CD8-positive, alpha-beta memory T cell (primary cell): Measurements from ENCODE around the gene FAXDC2. TPM values are rescaled to one million over a fixed set of nuclear protein-coding genes. Genes with fewer than 3 reads are reported as not detected.

Experiments
- CTCF ChIA-PET: fragments of 350-600 bp; sonication (Branson Sonifier 250); formaldehyde crosslinking; loops from one replicate; lab custom pipeline; 2021; ENCODE audit warnings: antibody characterized with exemption; lab: Charles Lee
- POLR2A ChIA-PET: fragments of 350-600 bp; sonication (Branson Sonifier 250); formaldehyde crosslinking; loops from one replicate; lab custom pipeline; 2021; ENCODE audit warnings: antibody characterized with exemption; lab: Charles Lee
- DNase-seq, 5 donors: peaks; one replicate each; pipeline versions ENCODE4 v3.0.0 to v3.0.0-alpha.2; 2020 to 2022; ENCODE audit warnings: mixed read lengths in 1 of 5
- H3K27ac ChIP-seq: one replicate; pipeline ENCODE4 v1.7.0; 2013; ENCODE audit warnings: low read depth, mild to moderate bottlenecking, low read length, moderate library complexity
- H3K27me3 ChIP-seq: 2 replicates; pipeline ENCODE4 v1.7.0; 2013; ENCODE audit warnings: low read length, mild to moderate bottlenecking; ENCODE audit not compliant: insufficient read depth, poor library complexity, severe bottlenecking
- H3K36me3 ChIP-seq: 2 replicates; pipeline ENCODE4 v1.7.0; 2013; ENCODE audit warnings: mild to moderate bottlenecking, low read length, moderate library complexity; ENCODE audit not compliant: insufficient read depth
- H3K4me1 ChIP-seq: 2 replicates; pipeline ENCODE4 v1.7.0; 2013; ENCODE audit warnings: mild to moderate bottlenecking, low read length, moderate library complexity; ENCODE audit not compliant: insufficient read depth
- H3K4me3 ChIP-seq: 2 replicates; pipeline ENCODE4 v1.7.0; 2013; ENCODE audit warnings: mild to moderate bottlenecking, low read length
- H3K9me3 ChIP-seq: 2 replicates; pipeline ENCODE4 v1.7.0; 2013; ENCODE audit warnings: mild to moderate bottlenecking, low read length
- H3K27ac Mint-ChIP-seq, 8 donors: one replicate each; pipeline ENCODE4 v1.8.0; 2020 to 2021; ENCODE audit warnings: mixed read lengths in 8 of 8, mild to moderate bottlenecking in 6 of 8, inconsistent platforms in 3 of 8, moderate library complexity in 3 of 8
- H3K27me3 Mint-ChIP-seq, 2 donors: one replicate each; pipeline ENCODE4 v1.8.0; 2020 to 2021; ENCODE audit warnings: mixed read lengths in 2 of 2, mild to moderate bottlenecking in 1 of 2, moderate library complexity in 1 of 2
- H3K36me3 Mint-ChIP-seq, 3 donors: one replicate each; pipeline ENCODE4 v1.8.0; 2020 to 2021; ENCODE audit warnings: mixed read lengths in 3 of 3, inconsistent platforms in 1 of 3, mild to moderate bottlenecking in 1 of 3
- H3K4me1 Mint-ChIP-seq, 3 donors: one replicate each; pipeline ENCODE4 v1.8.0; 2020 to 2021; ENCODE audit warnings: mixed read lengths in 3 of 3, inconsistent platforms in 1 of 3, mild to moderate bottlenecking in 1 of 3
- H3K4me3 Mint-ChIP-seq, 7 donors: one replicate each; pipeline ENCODE4 v1.8.0; 2020 to 2021; ENCODE audit warnings: mixed read lengths in 7 of 7, mild to moderate bottlenecking in 6 of 7, moderate library complexity in 4 of 7, inconsistent platforms in 2 of 7
- H3K9me3 Mint-ChIP-seq, 5 donors: one replicate each; pipeline ENCODE4 v1.8.0; 2020 to 2022; ENCODE audit warnings: mixed read lengths in 5 of 5, mild to moderate bottlenecking in 3 of 5, moderate library complexity in 2 of 5, inconsistent platforms in 1 of 5
- polyA plus RNA-seq: library from polyadenylated mRNA; unstranded; fragments of 300-500 nt; fragmentation: Illumina TruSeq; gene quantifications from one replicate; pipeline ENCODE4 v1.2.3, GENCODE V29; 2021
- total RNA-seq, 2 experiments: library from RNA; stranded (reverse); gene quantifications; one replicate each; pipeline ENCODE4 v1.2.3, GENCODE V29; 2021

FAXDC2 gene
- total and polyA plus RNA-seq, 3 experiments from 2014 or later, result 0.18 to 1.0 TPM; not detected in 1

DNA sequence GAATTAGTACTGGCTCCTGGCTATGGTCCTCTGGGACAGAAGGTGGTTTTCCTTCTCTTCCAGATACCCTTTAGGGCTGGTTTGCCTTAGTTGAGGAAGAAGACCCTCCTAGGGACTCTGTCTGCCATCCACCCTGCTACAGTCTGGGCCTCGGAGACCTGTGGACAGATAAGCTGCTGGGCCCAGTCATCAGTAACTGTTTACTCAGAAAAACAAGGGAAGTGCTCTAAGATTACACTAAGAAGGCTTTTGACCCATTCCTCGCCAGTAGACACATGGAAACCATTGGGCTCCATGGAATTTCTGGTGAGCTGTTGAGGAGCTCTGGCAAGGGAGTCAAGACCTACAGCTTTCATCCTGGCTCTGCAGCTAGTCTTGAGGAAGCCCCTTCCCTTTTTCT, 64.0 kb downstream of the FAXDC2 start:
- peaks cover 70% of the 10 kb centered on the region for H3K4me1 ChIP-seq
- no peak overlapping the region for H3K4me3 ChIP-seq
- H3K36me3 ChIP-seq, result no peaks in the 10 kb centered on the region
- H3K36me3 Mint-ChIP-seq, result peaks cover 0 to 18% (median 0%) of the 10 kb centered on the region in 3 donors
- POLR2A ChIA-PET, result no interaction called here
- CTCF ChIA-PET, result no interaction called here
- peak overlapping the region; percentile 11 for H3K27ac ChIP-seq
- no peaks in the 10 kb centered on the region for H3K27me3 Mint-ChIP-seq
- H3K27me3 ChIP-seq, result no peaks in the 10 kb centered on the region
- no peaks in the 10 kb centered on the region for H3K9me3 Mint-ChIP-seq
- H3K4me3 Mint-ChIP-seq, result peak overlapping the region in 2 of 7 donors; percentile 50 to 53
- peak overlapping the region in 7 of 8 donors; percentile 9 to 85 (median 51) for H3K27ac Mint-ChIP-seq
- peaks cover 71 to 82% (median 72%) of the 10 kb centered on the region in 3 donors for H3K4me1 Mint-ChIP-seq
- no peak for DNase-seq
- H3K9me3 ChIP-seq, result no peaks in the 10 kb centered on the region

- peak overlapping the region in 4 of 7 donors; percentile 7 to 49 (median 20) for H3K4me3 Mint-ChIP-seq
- CTCF ChIA-PET, result no interaction called here
Observed at GRCh38 chr5:154784856-154785255, 65.5 kb downstream of the FAXDC2 start.

GRCh38 chr5:154783774-154784460, 66.5 kb downstream of the FAXDC2 start:
- H3K9me3 ChIP-seq, result no peaks in the 10 kb centered on the region
- Mint-ChIP-seq H3K27me3 (no peaks in the 10 kb centered on the region), H3K4me1 (peaks cover 82 to 98% (median 92%) of the 10 kb centered on the region in 3 donors), H3K4me3 (peak overlapping the region in 3 of 7 donors; percentile 16 to 32 (median 21)), H3K27ac (peak overlapping the region; percentile 40 to 89 (median 84)), H3K36me3 (peaks cover 0 to 3% (median 0%) of the 10 kb centered on the region in 3 donors), H3K9me3 (no peaks in the 10 kb centered on the region)
- H3K4me3 ChIP-seq, result no peak overlapping the region
- H3K27ac ChIP-seq, result no peak overlapping the region
- H3K27me3 ChIP-seq, result no peaks in the 10 kb centered on the region
- H3K4me1 ChIP-seq, result peaks cover 82% of the 10 kb centered on the region
- POLR2A ChIA-PET, result no interaction called here
- DNase-seq, result no peak
- H3K36me3 ChIP-seq, result no peaks in the 10 kb centered on the region
- CTCF ChIA-PET, result no interaction called here

More at GRCh38 chr5:154784856-154785255, 65.5 kb downstream of the FAXDC2 start:
- no peaks in the 10 kb centered on the region for H3K9me3 ChIP-seq
- peak overlapping the region; percentile 33 to 89 (median 82) for H3K27ac Mint-ChIP-seq
- no peaks in the 10 kb centered on the region for H3K27me3 ChIP-seq
- H3K4me3 ChIP-seq, result no peak overlapping the region
- H3K9me3 Mint-ChIP-seq, result no peaks in the 10 kb centered on the region
- no peaks in the 10 kb centered on the region for H3K36me3 ChIP-seq
- H3K27me3 Mint-ChIP-seq, result no peaks in the 10 kb centered on the region
- peaks cover 80 to 89% (median 84%) of the 10 kb centered on the region in 3 donors for H3K4me1 Mint-ChIP-seq
- no peak overlapping the region for H3K27ac ChIP-seq
- peaks cover 0 to 5% (median 0%) of the 10 kb centered on the region in 3 donors for H3K36me3 Mint-ChIP-seq
- peaks cover 82% of the 10 kb centered on the region for H3K4me1 ChIP-seq
- no peak for DNase-seq
- POLR2A ChIA-PET, result no interaction called here

GRCh38 chr5:154782812-154783592, 67.4 kb downstream of the FAXDC2 start:
- Histone ChIP-seq H3K4me1 (peaks cover 81% of the 10 kb centered on the region), H3K27ac (no peak overlapping the region), H3K4me3 (no peak overlapping the region), H3K36me3 (no peaks in the 10 kb centered on the region), H3K27me3 (no peaks in the 10 kb centered on the region), H3K9me3 (no peaks in the 10 kb centered on the region)
- peak overlapping the region; percentile 12 to 91 (median 84) for H3K27ac Mint-ChIP-seq
- H3K9me3 Mint-ChIP-seq, result no peaks in the 10 kb centered on the region
- ChIA-PET POLR2A (no interaction called here), CTCF (no interaction called here)
- peaks cover 0 to 3% (median 0%) of the 10 kb centered on the region in 3 donors for H3K36me3 Mint-ChIP-seq
- H3K27me3 Mint-ChIP-seq, result no peaks in the 10 kb centered on the region
- peak overlapping the region in 2 of 7 donors; percentile 25 to 37 for H3K4me3 Mint-ChIP-seq
- H3K4me1 Mint-ChIP-seq, result peaks cover 82 to 97% (median 91%) of the 10 kb centered on the region in 3 donors
- no peak for DNase-seq

- Mint-ChIP-seq H3K36me3 (peaks cover 0 to 3% (median 0%) of the 10 kb centered on the region in 3 donors), H3K4me1 (peaks cover 77 to 94% (median 88%) of the 10 kb centered on the region in 3 donors), H3K27me3 (no peaks in the 10 kb centered on the region), H3K9me3 (no peaks in the 10 kb centered on the region), H3K4me3 (peak overlapping the region in 3 of 7 donors; percentile 29 to 60 (median 45)), H3K27ac (peak overlapping the region; percentile 40 to 91 (median 64))
- Histone ChIP-seq H3K36me3 (no peaks in the 10 kb centered on the region), H3K4me1 (peaks cover 74% of the 10 kb centered on the region), H3K27me3 (no peaks in the 10 kb centered on the region), H3K27ac (no peak overlapping the region), H3K9me3 (no peaks in the 10 kb centered on the region), H3K4me3 (no peak overlapping the region)
- no peak for DNase-seq
- POLR2A ChIA-PET, result no interaction called here
- CTCF ChIA-PET, result no interaction called here
Observed at GRCh38 chr5:154782326-154782725, 68.1 kb downstream of the FAXDC2 start.

- ChIA-PET POLR2A (no interaction called here), CTCF (interaction anchor here (1.3 to 1.6 kb wide), 2 partner anchors 9 to 65 kb away, joined by 3 to 4 read pairs; no protein-coding TSS in a partner anchor)
- no peaks in the 10 kb centered on the region for H3K27me3 Mint-ChIP-seq
- H3K27ac ChIP-seq, result no peak overlapping the region
- no peaks in the 10 kb centered on the region for H3K36me3 ChIP-seq
- no peaks in the 10 kb centered on the region for H3K9me3 ChIP-seq
- no peak overlapping the region for H3K4me3 ChIP-seq
- H3K27me3 ChIP-seq, result no peaks in the 10 kb centered on the region
- H3K27ac Mint-ChIP-seq, result peak overlapping the region in 7 of 8 donors; percentile 3 to 83 (median 66)
- DNase-seq, result no peak
- no peaks in the 10 kb centered on the region for H3K9me3 Mint-ChIP-seq
- H3K4me1 Mint-ChIP-seq, result peaks cover 62 to 93% (median 78%) of the 10 kb centered on the region in 3 donors
- H3K4me1 ChIP-seq, result peaks cover 71% of the 10 kb centered on the region
- peaks cover 0 to 4% (median 0%) of the 10 kb centered on the region in 3 donors for H3K36me3 Mint-ChIP-seq
- no peak overlapping the region for H3K4me3 Mint-ChIP-seq
Observed at GRCh38 chr5:154780128-154780527, 70.3 kb downstream of the FAXDC2 start.

GRCh38 chr5:154779105-154779504, 71.3 kb downstream of the FAXDC2 start:
- H3K27me3 Mint-ChIP-seq, result no peaks in the 10 kb centered on the region
- no peaks in the 10 kb centered on the region for H3K27me3 ChIP-seq
- ChIA-PET POLR2A (no interaction called here), CTCF (interaction anchor here (1.1 kb wide), 1 partner anchor 23 kb away, joined by 3 read pairs; no protein-coding TSS in a partner anchor)
- no peak overlapping the region for H3K4me3 Mint-ChIP-seq
- H3K4me1 Mint-ChIP-seq, result peaks cover 62 to 93% (median 78%) of the 10 kb centered on the region in 3 donors
- H3K4me3 ChIP-seq, result no peak overlapping the region
- peak overlapping the region in 2 of 8 donors; percentile 17 to 21 for H3K27ac Mint-ChIP-seq
- no peaks in the 10 kb centered on the region for H3K36me3 ChIP-seq
- H3K4me1 ChIP-seq, result peaks cover 71% of the 10 kb centered on the region
- no peak for DNase-seq
- H3K9me3 Mint-ChIP-seq, result no peaks in the 10 kb centered on the region
- no peaks in the 10 kb centered on the region for H3K9me3 ChIP-seq
- H3K36me3 Mint-ChIP-seq, result peaks cover 0 to 4% (median 0%) of the 10 kb centered on the region in 3 donors
- no peak overlapping the region for H3K27ac ChIP-seq
